ENCODE data around the gene MYEF2.

GRCh38 chr15:48149858-48150257, 28.2 kb downstream of the MYEF2 start:
- TF ChIP-seq EZH2 (IDR thresholded peaks at IDR 0.05; ENCODE audit: low read length, unreplicated experiment), result no peak
- no peak for TF ChIP-seq CTCF (conservative IDR thresholded peaks at IDR 0.05; ENCODE audit: low read depth, low read length)
